Gastroesophageal sphincter (tissue), 4 donors: ENCODE measurements around the gene SPRR3. TPM values are rescaled to one million over a fixed set of nuclear protein-coding genes. Genes with fewer than 3 reads are reported as not detected.

Experiments
- ATAC-seq: fragments of 150-250 bp; one replicate; pipeline ENCODE4 v1.9.1; 2016; ENCODE audit warnings: mild to moderate bottlenecking, moderate library complexity
- H3K27ac ChIP-seq, 4 donors: fragments of 200-600 bp; sonication (generic) in 3 of 4; 1 replicate in 3 of 4; 2 replicates in 1 of 4; pipeline ENCODE4 v1.5.1; 2016 to 2019
- H3K27me3 ChIP-seq: fragments of 200-600 bp; sonication (generic); one replicate; pipeline ENCODE4 v1.5.1; 2019
- H3K36me3 ChIP-seq, 2 donors: fragments of 200-600 bp; sonication (generic); one replicate each; pipeline ENCODE4 v1.5.1; 2019; ENCODE audit warnings: control low read depth in 1 of 2
- H3K4me1 ChIP-seq, 3 donors: fragments of 200-600 bp; sonication (generic); 1 replicate in 2 of 3; 2 replicates in 1 of 3; pipeline ENCODE4 v1.5.1; 2016 to 2019; ENCODE audit warnings: control low read depth in 2 of 3
- H3K4me3 ChIP-seq, 2 donors: fragments of 200-600 bp; sonication (generic); one replicate each; pipeline ENCODE4 v1.5.1; 2019; ENCODE audit warnings: mild to moderate bottlenecking in 1 of 2, moderate library complexity in 1 of 2
- H3K9me3 ChIP-seq, 3 donors: fragments of 200-600 bp; sonication (generic); one replicate each; pipeline ENCODE4 v1.5.1; 2017 to 2019; ENCODE audit warnings: control low read depth in 2 of 3
- CTCF ChIP-seq, 4 experiments: fragments of 200-600 bp in 2 of 4; fragments of 450-650 bp in 2 of 4; sonication (generic) in 1 of 4; IDR thresholded peaks; one replicate each; pipeline ENCODE4 v1.5.1; 2017 to 2019; ENCODE audit warnings: antibody characterized with exemption in 4 of 4, mild to moderate bottlenecking in 2 of 4, moderate library complexity in 2 of 4
- EP300 ChIP-seq: sonication (generic); formaldehyde crosslinking; IDR thresholded peaks from one replicate; pipeline ENCODE4 v1.6.1; 2017; ENCODE audit warnings: antibody characterized with exemption, mild to moderate bottlenecking
- POLR2A ChIP-seq, 2 donors: fragments of 450-650 bp; IDR thresholded peaks; one replicate each; pipeline ENCODE4 v1.6.1; 2017; ENCODE audit warnings: antibody characterized with exemption in 2 of 2, mild to moderate bottlenecking in 2 of 2, moderate library complexity in 1 of 2
- POLR2AphosphoS5 ChIP-seq: sonication (generic); formaldehyde crosslinking; IDR thresholded peaks from one replicate; pipeline ENCODE4 v1.6.1; 2017; ENCODE audit warnings: antibody characterized with exemption
- WGBS, 2 donors: methylation state at CpG; one replicate each; pipeline ENCODE4 v1.1.5; 2018; ENCODE audit warnings: low coverage in 1 of 2; 5-methylcytosine and 5-hydroxymethylcytosine counted together
- total RNA-seq, 4 donors: library from RNA; depleted of rRNA; stranded (reverse); fragments of >200 nt; gene quantifications; one replicate each; pipeline ENCODE4 v1.1.0, GENCODE V29; 2016

SPRR3 gene
- total RNA-seq, 4 donors from 2014 or later, result 5.9 to 291 (median 21.5) TPM

- WGBS, 2 donors, result 81 to 86% methylated on average over 3 to 4 of the region's 6 CpGs
- TF ChIP-seq CTCF (IDR thresholded peaks at IDR 0.05), result no peak
- no peak within 1 kb of the TSS for H3K27ac ChIP-seq
- H3K36me3 ChIP-seq, result no peaks in the 10 kb centered on the region
- no peak within 1 kb of the TSS for H3K4me3 ChIP-seq
- no peak for ATAC-seq
- H3K27me3 ChIP-seq, result no peaks in the 10 kb centered on the region
- H3K4me1 ChIP-seq, result no peaks in the 10 kb centered on the region
- H3K9me3 ChIP-seq, result no peaks in the 10 kb centered on the region
These were observed 31.1 kb upstream of the SPRR3 start, which contains the start of gene SPRR4 for GRCh38 chr1:152970495-152970894. Gene SPRR4 (plus strand): TSS chr1:152970648. CDS start chr1:152971891, 1,243 bp downstream.

GRCh38 chr1:152972196-152972886 lies 29.2 kb upstream of the SPRR3 start:
- no peak for ATAC-seq
- no peaks in the 10 kb centered on the region for H3K9me3 ChIP-seq
- no peak overlapping the region for H3K27ac ChIP-seq
- H3K4me1 ChIP-seq, result no peaks in the 10 kb centered on the region
- H3K36me3 ChIP-seq, result no peaks in the 10 kb centered on the region
- no peaks in the 10 kb centered on the region for H3K27me3 ChIP-seq
- no peak overlapping the region for H3K4me3 ChIP-seq
- 77 to 90% methylated on average over 2 to 3 of the region's 4 CpGs for WGBS, 2 donors
- TF ChIP-seq POLR2A (IDR thresholded peaks at IDR 0.05), result no peak

- Histone ChIP-seq H3K4me1 (no peaks in the 10 kb centered on the region), H3K9me3 (no peaks in the 10 kb centered on the region), H3K27me3 (no peaks in the 10 kb centered on the region), H3K27ac (no peak overlapping the region), H3K4me3 (no peak overlapping the region), H3K36me3 (no peaks in the 10 kb centered on the region)
- WGBS, 2 donors, result 75% methylated on average over 1 of the region's 1 CpG; no CpG with 5 or more reads in 1 of the 2 donors
- TF ChIP-seq CTCF (IDR thresholded peaks at IDR 0.05) (no peak), POLR2A (IDR thresholded peaks at IDR 0.05) (no peak), POLR2AphosphoS5 (no peak), EP300 (no peak)
- ATAC-seq, result no peak
These were observed 24.9 kb upstream of the SPRR3 start for GRCh38 chr1:152976688-152977087.

- Histone ChIP-seq H3K4me3 (no peak overlapping the region), H3K4me1 (no peaks in the 10 kb centered on the region), H3K27me3 (no peaks in the 10 kb centered on the region), H3K36me3 (no peaks in the 10 kb centered on the region), H3K27ac (no peak overlapping the region), H3K9me3 (no peaks in the 10 kb centered on the region)
- TF ChIP-seq EP300 (no peak), POLR2AphosphoS5 (no peak), POLR2A (IDR thresholded peaks at IDR 0.05) (no peak), CTCF (IDR thresholded peaks at IDR 0.05) (no peak)
- ATAC-seq, result no peak
These were observed 23.9 kb upstream of the SPRR3 start for GRCh38 chr1:152977614-152978013.

GRCh38 chr1:152980676-152981075 lies 20.9 kb upstream of the SPRR3 start:
- Histone ChIP-seq H3K27me3 (no peaks in the 10 kb centered on the region), H3K4me1 (no peaks in the 10 kb centered on the region), H3K4me3 (no peak overlapping the region), H3K9me3 (no peaks in the 10 kb centered on the region), H3K27ac (no peak overlapping the region), H3K36me3 (no peaks in the 10 kb centered on the region)
- TF ChIP-seq EP300 (no peak), POLR2A (IDR thresholded peaks at IDR 0.05) (no peak), POLR2AphosphoS5 (no peak), CTCF (IDR thresholded peaks at IDR 0.05) (no peak)
- 56 to 75% methylated on average over 1 of the region's 1 CpG for WGBS, 2 donors
- ATAC-seq, result no peak
